HG02852 (cell line): Measurements from ENCODE around the gene CIB1.

Source experiments
- ATAC-seq: cut with Tn5 transposase; IDR thresholded peaks from one replicate; pipeline ENCODE4 v1.9.1; 2021; ENCODE audit warnings: mild to moderate bottlenecking, moderate library complexity; ENCODE audit not compliant: unreplicated experiment

Gene CIB1

DNA sequence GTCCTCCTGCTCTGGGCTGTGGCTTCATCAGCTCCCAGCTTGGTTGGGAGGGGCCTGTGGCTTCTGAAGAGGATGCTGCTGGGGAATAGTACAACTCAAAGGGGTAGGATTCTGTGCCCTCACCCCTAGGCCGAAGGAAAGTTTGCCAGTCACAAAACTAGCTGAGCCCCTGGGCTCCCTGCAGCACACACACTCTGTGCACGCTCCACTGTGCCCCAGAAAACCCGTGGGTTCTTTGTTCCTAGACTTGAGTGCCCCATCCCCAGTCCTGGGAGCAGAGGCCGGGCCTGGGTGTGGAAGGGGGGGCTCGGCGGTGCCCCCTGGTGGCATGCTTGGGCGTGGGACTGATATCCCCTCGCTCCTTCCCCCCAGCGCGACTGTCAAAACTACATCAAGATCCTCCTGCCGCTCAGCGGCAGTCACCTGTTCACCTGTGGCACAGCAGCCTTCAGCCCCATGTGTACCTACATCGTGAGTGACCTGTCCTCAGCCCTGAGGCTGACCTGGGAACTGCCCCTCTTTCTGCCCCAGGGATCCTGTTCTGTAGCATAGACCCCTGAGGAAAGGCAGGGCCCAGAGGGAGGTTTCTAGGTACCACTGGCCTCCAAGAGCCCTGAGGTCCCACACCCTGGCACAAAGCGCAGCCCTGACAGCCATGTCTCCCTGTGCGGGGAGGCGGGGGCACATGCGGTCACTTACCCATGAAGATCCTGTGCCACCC lies 14.2 kb downstream of the CIB1 start:
- no peak for ATAC-seq

DNA sequence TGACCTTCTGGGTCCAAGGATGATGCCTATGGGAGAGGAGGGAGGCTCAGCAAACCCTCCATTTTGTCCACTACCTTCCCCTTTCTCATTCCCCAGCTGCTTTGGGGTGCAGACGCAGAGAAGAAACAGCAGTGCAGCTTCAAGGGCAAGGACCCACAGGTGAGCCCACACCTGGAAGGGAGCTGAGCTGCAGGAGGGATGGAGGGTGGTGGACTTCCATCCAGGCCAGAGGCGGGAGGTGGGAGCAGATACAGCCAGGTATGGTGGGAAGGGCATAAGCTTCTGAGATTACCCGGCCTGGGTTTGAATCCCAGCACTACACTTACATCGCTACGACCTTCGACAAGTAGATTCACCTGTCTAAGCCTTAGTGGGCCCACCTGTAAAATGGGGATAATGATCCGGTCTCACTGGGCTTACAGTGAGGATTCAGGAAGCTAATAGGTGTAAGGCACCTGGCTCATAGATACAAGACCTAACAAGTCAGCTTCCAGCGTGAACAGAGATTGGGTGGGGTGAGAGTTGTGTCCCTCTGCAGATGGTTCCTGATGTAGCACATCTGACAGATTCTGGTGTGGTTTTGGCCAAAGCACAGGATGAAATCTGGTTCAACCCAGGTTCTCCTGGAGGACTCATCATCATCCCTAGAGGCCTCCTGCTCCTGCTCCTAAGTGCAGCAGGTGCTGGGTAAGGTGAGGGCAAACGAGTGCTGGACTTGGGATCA lies 15.9 kb downstream of the CIB1 start:
- ATAC-seq, result no peak

DNA sequence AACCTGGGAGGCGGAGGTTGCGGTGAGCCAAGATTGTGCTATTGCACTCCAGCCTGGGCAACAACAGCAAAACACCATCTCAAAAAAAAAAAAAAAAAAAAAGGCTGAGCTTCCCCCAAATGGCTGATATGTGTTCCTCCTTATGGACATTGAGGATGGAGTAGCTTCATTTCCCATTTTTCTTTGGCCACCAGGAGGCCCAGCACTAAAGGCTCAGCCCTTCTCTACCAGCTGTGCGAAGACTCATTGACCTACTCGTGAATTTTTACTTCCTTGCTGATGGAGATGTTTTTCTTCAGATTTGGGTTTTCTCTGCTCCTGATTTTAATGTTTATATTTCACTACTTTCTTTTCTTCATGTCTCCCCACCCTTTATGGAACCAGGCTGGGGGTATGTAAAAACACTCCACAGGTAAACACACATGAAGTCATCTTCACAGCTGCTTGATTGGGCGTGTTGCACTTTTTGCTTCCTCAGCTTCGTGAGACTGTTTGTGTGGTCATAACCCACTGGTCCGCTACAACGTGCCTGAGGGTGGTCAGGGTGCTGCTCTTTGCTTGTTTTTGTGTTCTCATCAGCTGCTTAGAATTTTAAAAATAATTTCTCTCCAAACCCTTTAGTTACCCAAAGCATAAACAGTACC lies 19.1 kb downstream of the CIB1 start:
- no peak for ATAC-seq

DNA sequence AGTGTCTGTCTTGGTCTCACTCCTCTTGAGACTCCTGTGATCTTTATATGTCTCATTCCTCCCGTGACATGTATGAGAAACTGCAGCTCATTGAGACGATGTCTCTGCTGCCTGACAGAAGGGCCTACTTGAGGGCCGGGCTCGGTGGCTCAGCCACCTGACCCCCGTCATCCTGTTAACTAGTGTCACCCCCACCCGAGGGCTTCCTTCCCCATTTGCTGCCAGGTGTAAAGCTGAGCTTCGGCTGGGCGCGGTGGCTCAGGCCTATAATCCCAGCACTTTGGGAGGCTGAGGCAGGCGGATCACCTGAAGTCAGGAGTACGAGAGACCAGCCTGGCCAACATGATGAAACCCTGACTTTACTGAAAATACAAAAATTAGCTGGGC lies 19.9 kb downstream of the CIB1 start:
- no peak for ATAC-seq

DNA sequence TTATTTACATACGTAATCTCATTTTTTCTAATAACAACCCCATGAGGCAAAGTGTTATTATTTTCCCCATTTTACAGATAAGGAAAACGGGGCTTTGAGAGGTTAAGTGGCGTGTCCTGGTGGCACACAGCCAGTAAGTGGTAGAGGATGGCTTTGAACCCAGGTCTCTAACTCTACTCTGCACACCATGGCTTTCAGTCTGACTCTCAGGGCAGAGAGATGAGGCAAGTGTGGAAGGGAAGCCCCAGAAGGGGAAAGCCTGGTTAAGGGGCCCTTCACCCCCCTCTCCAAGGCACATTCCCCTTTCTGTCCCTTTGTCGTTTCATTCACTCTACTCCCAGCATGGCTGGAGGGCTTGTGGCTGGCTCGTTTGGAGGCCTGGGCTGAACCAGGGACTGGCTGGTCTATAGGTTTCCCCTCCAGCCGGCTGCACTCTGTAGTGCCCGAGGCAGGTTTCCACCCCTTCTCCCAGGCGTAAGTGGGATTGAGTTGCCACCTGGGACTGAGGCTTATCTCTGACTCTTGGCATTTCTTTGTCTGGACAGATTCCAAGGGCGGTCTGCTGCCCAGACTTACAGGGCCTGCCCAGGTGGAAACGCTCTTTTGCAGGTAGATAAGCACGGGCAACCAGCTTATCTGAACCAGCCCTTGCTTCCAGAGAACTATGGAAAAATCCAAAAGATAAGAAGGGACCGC lies 20.5 kb downstream of the CIB1 start:
- no peak for ATAC-seq

DNA sequence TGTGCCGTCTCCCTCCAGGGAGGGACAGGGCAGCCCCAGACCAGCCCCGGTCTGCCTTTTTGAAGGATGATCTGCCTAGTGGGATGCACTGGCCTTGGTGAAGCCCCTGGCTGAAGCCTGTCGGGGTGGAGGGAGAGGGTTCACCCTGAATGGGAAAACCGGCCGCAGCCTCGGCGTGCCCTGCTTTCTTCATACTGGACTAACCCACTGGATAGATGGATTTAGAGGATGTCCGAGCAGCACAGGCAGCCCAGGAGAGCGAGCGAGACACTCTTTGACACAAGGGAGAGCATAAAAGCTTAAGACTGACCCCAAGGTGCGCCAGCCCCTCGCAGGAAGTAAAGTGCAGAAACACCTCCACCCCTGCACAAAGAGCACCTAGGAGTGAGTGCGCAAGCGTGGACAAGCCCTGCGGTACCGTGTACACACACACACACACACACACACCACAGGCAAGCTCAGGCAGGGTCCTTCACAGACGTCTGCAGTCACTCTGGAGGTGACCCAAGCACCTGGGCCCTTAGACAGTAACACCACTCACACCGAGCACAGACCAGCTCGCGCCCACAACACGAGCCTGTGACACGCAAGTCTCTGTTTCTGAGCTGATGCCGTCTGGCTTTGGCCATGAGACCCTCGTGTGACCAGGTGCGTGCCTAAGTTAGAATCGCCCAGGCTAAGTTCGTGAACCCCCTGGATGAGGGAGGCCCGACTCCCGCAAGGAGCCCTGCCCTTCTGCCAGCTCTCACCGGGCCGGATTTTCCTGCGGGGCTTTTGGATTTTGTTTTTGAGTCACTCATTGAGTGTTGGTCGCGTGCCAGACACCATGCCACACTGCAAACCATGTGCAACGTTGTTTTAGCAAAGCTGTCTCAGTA lies 21.3 kb downstream of the CIB1 start:
- ATAC-seq, result no peak

DNA sequence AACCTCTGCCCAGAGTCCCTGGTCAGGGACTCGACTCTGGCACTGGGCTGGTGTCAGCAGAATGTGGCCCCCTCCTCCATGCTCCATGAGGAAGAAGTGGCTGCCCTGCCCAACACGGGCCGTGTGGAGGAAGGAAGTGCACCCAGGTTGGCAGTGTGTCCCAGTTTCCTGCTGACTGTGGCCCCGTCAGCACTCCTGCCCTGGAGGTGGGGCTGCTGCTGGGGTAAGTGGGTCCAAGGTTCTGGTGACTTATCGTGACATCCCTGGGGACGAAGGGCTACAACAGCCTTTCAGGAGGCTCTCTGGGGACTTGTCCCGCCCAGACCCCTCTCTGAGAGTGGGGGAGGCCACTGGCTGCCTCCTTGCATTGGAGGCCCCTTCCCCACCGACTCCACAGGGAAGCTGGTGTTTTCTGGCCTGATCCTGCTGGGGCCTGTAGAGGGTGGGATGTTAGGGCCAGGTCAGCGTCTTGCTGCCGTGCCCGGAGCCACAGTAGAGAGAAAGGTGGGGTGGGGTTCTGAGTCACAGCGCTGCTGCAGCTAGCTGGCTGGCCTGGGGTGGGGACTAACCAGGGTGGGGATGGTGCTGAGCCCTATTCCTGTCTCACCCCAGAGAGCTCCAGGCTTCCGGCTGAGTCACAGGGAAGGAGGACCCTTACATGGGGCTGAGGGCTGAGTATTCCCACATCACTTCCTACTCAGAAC lies 22.1 kb downstream of the CIB1 start:
- ATAC-seq, result no peak

DNA sequence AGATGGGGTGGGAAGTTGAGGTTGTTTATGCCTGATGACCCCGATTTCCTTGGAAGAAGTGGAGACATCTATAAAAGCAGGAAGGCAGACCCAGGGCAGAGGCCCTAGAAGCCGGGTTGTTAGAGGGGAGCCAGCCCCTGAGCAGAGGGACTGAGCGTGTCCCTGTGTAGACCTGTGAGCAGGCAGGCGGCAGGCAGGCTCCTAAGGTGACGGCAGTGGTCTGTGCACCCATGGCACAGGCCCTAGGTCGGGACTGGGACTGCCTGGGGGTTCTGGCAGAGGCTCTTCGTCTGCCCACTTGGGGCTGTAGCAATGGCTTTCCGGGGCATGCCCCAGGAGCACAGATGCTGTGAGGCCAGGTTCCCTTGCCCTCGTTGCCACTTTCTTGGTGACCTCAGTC lies 22.7 kb downstream of the CIB1 start:
- ATAC-seq, result no peak

DNA sequence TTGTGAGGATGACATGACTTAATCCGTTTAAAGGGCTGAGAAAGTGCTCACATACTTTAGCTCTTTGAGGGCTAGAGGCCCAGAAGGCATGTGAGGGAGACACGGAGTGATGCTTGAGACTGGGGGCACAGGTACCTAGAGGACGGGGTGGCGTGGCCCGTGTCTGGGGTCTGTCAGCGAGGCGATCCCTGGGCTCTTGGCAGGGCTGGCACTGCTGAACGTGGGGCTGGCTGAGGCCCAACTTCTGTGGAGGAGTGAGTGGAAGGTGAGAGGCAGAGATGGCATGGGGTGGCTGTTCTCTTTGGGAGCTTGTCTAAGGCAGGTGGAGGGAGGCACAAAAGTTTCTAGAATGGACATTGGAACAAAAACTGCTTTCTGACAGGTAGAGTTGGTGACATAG lies 23.1 kb downstream of the CIB1 start:
- no peak for ATAC-seq

DNA sequence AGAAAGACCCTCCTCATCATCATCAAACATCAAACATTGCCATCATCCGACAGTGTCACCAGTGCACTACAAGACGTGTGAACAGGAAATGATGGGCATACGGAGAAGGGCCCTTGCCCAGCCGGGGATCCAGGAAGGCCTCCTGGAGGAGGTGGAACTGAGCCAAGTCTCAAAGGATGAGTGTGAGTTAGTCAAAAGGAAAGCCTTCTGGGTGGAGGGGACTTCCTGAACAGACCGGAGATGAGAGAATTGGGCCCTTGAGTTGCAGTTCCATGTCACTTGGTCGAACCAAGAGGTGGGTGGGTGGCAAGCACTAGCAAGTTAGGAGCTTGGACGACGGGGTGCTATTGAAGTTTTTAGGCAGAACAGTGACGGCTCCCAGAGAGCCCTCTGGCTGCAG lies 24.1 kb downstream of the CIB1 start:
- ATAC-seq, result peak; percentile 63

DNA sequence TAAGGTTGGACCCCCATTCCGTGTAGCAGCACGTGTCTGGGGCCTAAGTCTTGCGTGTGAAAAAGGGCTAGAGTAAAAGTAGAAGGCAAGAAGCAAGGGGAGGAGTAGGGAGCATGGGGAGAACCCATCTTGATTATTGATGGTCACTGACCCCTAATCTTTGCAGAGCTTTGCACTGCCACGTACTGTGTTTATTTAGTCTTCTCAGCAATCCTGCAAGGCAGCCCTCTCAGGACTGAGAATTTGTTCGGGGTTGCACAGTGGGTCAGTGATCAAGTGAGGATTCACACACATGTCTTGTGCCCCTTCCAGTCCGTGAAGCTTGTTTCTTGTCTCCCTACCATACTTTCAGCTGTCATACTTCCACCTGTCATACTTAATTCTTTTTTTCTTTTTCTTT lies 25.4 kb downstream of the CIB1 start:
- ATAC-seq, result no peak

DNA sequence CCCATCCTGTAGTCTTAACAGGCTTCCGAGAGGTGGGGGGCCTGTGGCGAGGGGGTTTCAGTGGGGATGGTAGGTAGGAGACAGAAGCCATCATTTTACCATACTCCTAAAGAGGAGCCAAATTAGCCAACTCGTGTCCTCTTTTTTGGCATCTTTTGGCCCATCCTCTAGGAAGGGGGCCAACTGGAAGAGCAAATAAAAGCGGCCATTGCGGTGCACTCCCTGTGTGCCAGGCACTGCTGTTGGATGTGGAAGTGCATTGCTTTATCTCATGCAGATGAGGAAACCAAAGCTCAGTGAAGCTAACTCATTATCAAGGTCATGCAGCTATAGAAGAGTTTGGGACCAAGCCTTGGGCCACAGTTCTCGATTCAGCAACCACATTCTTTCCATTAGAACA lies 26.5 kb downstream of the CIB1 start:
- ATAC-seq, result no peak

DNA sequence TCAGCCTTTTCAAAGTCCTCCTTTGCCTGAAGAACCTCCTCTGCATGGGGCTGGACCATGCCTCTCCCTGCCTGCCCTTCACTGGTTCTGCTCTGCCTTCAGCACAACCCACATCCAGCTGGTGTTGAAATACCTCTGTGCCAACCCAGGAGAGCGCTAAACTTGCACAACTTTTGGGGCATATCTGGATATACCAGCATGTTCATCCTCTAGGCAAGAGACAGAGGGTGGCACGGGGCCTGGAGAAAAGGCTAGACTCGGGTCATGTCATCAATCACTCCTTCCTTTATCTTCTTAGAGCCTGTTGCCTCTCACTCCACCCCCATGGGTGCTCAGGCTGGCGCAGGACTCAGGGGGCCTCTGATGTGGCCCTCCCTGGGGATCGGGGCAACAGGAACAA lies 27.9 kb downstream of the CIB1 start:
- no peak for ATAC-seq

DNA sequence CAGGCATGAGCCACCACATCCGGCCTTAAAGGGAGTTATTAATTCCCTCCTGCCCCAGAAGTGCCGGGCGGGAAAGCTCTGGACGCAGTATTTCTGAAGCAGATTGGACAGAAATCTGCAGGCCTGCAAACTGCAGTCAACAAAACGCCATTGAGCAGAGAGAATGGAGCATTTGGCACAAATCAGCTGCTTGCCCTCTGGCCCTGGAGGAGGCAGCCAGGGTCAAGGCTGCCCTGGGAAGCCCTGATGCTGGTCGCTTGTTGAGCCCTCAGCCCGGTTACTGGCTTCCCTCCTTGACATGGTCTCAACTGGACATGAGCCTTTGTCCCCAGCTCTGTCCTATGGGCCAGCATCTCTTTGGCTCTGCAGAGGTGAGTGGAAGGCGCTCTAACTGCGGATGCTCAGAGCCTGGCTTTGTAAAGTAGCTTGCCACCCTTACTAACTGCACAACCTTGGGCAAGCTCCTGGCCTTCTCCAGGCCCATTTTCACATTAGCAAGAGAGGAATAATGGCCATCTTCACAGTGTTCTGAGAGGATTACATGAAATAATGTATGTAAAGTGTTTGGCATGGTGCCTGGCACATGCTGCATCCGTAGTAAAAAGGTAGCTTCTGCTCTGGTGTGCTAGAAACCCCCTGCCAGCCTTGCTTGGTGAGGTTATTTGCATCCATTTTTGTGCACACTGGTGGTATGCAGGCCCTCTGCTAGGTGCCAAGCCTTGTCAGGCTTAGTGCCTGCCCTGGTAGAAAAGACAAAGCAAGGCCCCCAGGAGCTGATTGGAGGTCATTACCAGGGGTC lies 28.5 kb downstream of the CIB1 start:
- ATAC-seq, result no peak

DNA sequence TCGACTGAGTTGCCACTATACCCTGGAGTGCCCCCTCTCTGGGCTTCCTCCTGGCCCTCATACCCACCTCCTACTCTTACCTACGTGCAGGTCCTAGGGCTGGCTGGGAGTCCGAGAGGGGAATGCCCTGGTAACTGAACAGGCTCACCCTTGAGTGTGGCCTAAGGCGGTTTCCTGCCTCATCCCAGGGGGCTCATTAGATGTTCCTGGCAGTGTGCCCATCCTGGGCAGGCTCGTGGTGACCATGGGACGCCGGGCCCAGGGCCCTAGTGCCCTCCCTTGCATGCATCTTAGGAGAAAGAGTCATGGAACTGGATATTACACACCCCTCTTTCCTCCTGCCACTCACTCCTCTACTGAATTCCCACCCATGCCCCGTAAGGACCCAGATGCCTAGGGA lies 29.8 kb downstream of the CIB1 start:
- no peak for ATAC-seq

DNA sequence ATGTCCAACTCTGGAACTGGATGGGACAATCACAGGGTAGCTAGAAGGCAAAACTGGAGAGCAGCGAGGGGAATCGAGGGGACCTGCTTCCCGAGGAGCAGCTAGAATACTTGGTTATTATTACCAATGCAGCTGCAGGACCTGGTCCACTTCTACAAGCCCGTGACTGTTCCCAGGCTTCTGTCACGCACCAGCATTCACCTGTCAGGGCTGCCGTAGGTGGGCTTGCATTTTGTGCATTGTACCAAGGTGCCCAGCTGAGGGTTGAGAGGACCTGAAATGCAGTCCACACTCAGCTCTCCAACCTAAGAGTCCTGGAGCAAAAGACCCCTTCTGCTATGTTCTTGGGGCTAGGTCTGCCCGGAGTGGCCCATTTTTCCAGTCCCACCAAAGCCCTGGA lies 30.3 kb downstream of the CIB1 start:
- ATAC-seq, result no peak

DNA sequence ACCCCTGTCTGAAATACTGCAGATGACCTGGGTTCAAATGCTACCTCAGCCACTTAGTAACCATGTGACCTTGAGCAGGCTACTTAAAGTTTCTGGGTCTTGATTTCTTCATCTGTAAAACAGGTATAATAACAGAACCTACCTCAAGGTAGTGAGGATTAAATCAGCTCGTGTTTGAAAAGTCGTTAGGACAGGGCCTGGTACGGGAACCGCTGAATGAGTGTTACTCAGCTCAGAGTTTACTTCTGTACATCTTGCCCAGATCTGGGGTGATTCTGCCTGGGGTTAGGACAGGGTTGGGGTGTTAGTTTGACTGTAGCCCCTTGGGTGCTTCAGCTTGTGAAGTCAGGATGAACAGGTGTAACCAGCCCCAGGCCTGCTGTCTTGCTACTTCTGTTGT lies 30.8 kb downstream of the CIB1 start:
- ATAC-seq, result no peak

DNA sequence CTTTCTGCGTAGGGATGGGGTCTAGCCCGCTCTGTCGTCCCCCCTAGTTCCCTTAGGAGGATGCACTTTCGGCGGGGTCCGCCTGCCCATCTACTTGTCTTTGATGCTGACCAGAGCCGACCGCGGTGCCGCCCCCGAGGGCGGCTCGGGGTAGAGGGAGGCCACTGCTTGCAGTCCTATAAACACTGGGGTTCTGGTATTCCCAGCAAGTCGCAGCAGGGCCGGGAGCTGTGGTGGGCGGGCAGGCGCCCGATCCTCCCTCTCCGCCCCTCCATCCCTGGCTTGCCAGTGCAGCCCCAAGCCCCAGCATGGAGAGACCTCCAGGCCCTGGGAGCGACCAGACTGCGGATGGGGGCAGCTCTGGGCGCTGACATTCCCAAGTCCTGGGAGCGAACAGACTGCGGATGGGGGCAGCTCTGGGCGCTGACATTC lies 31.8 kb downstream of the CIB1 start:
- no peak for ATAC-seq
